ENCODE results near the gene ADGRV1. TPM values are rescaled to one million over a fixed set of nuclear protein-coding genes. Genes with fewer than 3 reads are reported as not detected.

The ADGRV1 gene
- total RNA-seq, 2 donors from 2014 or later: 97.6 to 117 TPM

GRCh38 chr5:90547072-90547536 lies 11.5 kb upstream of the ADGRV1 start:
- Histone ChIP-seq H3K9me3 (ENCODE audit: control insufficient read depth, low read length) (no peaks in the 10 kb centered on the region), H3K27me3 (ENCODE audit: control insufficient read depth, insufficient read depth, low read length, poor library complexity, severe bottlenecking) (no peaks in the 10 kb centered on the region), H3K4me3 (ENCODE audit: low read length) (no peak overlapping the region), H3K9ac (ENCODE audit: extremely low read depth, low read length, poor library complexity, severe bottlenecking) (no peak overlapping the region), H3K36me3 (ENCODE audit: control insufficient read depth, insufficient read depth, low read length) (no peaks in the 10 kb centered on the region), H3K4me1 (ENCODE audit: control insufficient read depth, insufficient read depth, low read length) (no peaks in the 10 kb centered on the region), H3K27ac (ENCODE audit: low read depth, low read length) (peak overlapping the region; percentile 59)
- WGBS, 2 experiments (ENCODE audit: insufficient coverage in 1 of 2, insufficient read length in 1 of 2): 100% methylated on average over 1 of the region's 1 CpG; no CpG with 5 or more reads in 1 of the 2 experiments
- Mint-ChIP-seq H3K27ac (no peak overlapping the region), H3K9me3 (peaks cover 3% of the 10 kb centered on the region), H3K27me3 (ENCODE audit: insufficient read depth) (no peaks in the 10 kb centered on the region), H3K4me3 (no peak overlapping the region), H3K4me1 (peaks cover 35% of the 10 kb centered on the region), H3K36me3 (ENCODE audit: low read depth) (no peaks in the 10 kb centered on the region)
- no peak for TF ChIP-seq CTCF (conservative IDR thresholded peaks at IDR 0.05)
- no peak for DNase-seq

- Mint-ChIP-seq H3K4me3 (no peak overlapping the region), H3K36me3 (ENCODE audit: low read depth) (no peaks in the 10 kb centered on the region)
These were observed 10.5 kb upstream of the ADGRV1 start for GRCh38 chr5:90548069-90548593.

GRCh38 chr5:90549223-90549622 lies 9.4 kb upstream of the ADGRV1 start:
- no peaks in the 10 kb centered on the region for H3K36me3 Mint-ChIP-seq (ENCODE audit: low read depth)
- H3K27me3 Mint-ChIP-seq (ENCODE audit: insufficient read depth): no peaks in the 10 kb centered on the region
- no peak overlapping the region for H3K27ac Mint-ChIP-seq
- H3K4me3 Mint-ChIP-seq: no peak overlapping the region
- Histone ChIP-seq H3K27me3 (ENCODE audit: control insufficient read depth, insufficient read depth, low read length, poor library complexity, severe bottlenecking) (no peaks in the 10 kb centered on the region), H3K36me3 (ENCODE audit: control insufficient read depth, insufficient read depth, low read length) (no peaks in the 10 kb centered on the region), H3K9ac (ENCODE audit: extremely low read depth, low read length, poor library complexity, severe bottlenecking) (no peak overlapping the region), H3K9me3 (ENCODE audit: control insufficient read depth, low read length) (no peaks in the 10 kb centered on the region), H3K27ac (ENCODE audit: low read depth, low read length) (no peak overlapping the region), H3K4me1 (ENCODE audit: control insufficient read depth, insufficient read depth, low read length) (peaks cover 6% of the 10 kb centered on the region), H3K4me3 (ENCODE audit: low read length) (no peak overlapping the region)
- peaks cover 41% of the 10 kb centered on the region for H3K4me1 Mint-ChIP-seq
- H3K9me3 Mint-ChIP-seq: peaks cover 3% of the 10 kb centered on the region
- TF ChIP-seq CTCF (conservative IDR thresholded peaks at IDR 0.05): no peak
- no peak for DNase-seq

More at GRCh38 chr5:90548069-90548593, 10.5 kb upstream of the ADGRV1 start:
- H3K27ac ChIP-seq (ENCODE audit: low read depth, low read length): peak overlapping the region; percentile 86
- H3K4me3 ChIP-seq (ENCODE audit: low read length): no peak overlapping the region
- no peaks in the 10 kb centered on the region for H3K4me1 ChIP-seq (ENCODE audit: control insufficient read depth, insufficient read depth, low read length)
- H3K27me3 ChIP-seq (ENCODE audit: control insufficient read depth, insufficient read depth, low read length, poor library complexity, severe bottlenecking): no peaks in the 10 kb centered on the region
- no peaks in the 10 kb centered on the region for H3K9me3 ChIP-seq (ENCODE audit: control insufficient read depth, low read length)
- no peak for DNase-seq
- TF ChIP-seq CTCF (conservative IDR thresholded peaks at IDR 0.05): no peak
- WGBS, 2 experiments (ENCODE audit: insufficient coverage in 1 of 2, insufficient read length in 1 of 2): 54 to 75% methylated on average over 3 to 5 of the region's 5 CpGs
- no peak overlapping the region for H3K9ac ChIP-seq (ENCODE audit: extremely low read depth, low read length, poor library complexity, severe bottlenecking)
- Mint-ChIP-seq H3K27me3 (ENCODE audit: insufficient read depth) (no peaks in the 10 kb centered on the region), H3K27ac (no peak overlapping the region), H3K9me3 (peaks cover 3% of the 10 kb centered on the region), H3K4me1 (peaks cover 38% of the 10 kb centered on the region)
- no peaks in the 10 kb centered on the region for H3K36me3 ChIP-seq (ENCODE audit: control insufficient read depth, insufficient read depth, low read length)

Measured in endodermal cell (in vitro differentiated cells).